Fibroblast of peridontal ligament (primary cell): ENCODE results near the gene CHST5.
"Not testable (repeated sequence)": the region's sequence is repeated elsewhere in the genome, so short reads cannot be mapped to it uniquely, and the experiment has no call there.

Experiments
- DNase-seq: peaks from one replicate; pipeline ENCODE4 v3.0.0-alpha.2; 2010; ENCODE audit errors: extremely low read depth

CHST5 gene

DNA sequence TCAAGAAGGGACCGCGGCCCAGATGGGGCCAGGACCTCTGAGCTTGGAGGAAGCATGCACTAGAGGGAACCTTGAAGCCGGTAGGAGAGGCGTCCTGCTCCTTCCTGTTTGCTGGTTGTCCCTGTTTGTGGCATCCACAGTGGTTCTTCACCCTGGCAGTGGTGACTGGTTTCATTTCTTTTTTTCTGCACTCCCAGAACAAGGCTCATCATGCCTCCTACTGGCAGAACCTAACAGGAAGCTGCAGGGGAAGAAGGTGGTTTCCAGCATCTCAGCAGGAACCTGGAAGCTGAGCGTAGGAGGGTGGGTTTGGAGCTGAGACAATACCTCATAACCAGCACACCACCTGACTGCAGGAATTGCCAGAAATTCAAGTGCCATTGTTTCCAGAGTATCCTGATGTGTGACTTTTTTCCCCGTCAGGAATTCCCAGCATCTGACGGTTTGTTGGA is 14.3 kb upstream of the CHST5 start:
- DNase-seq, result peak; percentile 47

DNA sequence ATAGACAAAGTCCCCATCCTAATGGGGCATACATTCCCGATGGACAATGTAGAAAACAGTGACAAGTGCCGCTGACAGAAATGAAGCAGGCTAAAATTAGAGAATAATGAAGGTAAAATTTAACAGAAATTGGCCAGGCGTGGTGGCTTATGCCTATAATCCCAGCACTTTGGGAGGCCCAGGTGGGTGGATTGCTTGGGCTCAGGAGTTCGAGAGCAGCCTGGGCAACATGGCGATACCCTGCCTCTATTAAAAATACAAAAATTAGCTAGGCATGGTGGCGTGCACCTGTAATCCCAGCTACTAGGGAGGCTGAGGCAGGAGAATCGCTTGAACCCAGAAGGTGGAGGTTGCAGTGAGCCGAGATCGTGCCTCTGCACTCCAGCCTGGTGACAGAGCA is 12.5 kb upstream of the CHST5 start:
- not testable (repeated sequence) for DNase-seq

DNA sequence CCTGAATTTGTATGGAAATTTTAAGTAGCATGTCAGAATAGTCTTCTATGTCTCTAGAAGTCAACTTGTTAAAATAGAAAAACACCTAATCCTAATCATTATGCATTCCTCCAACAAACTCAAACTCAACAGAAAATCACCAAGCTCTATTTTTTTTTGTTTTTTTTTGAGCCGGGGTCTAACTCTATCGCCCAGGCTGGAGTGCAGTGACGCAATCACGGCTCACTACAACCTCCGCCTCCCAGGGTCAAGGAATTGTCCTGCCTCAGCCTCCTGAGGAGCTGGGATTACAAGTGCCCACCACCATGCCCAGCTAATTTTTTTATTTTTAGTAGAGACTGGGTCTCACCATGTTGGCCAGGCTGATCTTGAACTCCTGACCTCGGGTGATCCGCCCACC is 10.4 kb upstream of the CHST5 start:
- DNase-seq, result no peak

DNA sequence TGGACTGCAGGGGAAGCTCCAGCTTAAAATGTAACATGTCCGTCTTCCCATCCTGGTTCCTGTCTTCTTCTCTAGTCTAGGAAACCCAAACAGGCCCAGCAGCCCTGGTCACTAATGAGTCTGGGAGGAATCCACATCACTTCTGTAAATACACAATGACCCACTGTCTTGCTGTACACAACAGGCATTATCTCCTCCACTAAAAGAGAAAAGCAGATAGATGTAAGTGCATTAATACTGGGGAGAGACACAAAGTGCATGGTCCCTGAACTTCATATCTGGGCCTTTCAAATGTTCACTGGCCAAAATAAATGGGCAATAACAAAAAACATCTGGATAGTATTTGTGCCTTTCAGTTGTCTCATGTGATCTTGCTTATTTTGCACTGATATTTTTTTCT is 10.0 kb upstream of the CHST5 start:
- DNase-seq, result not testable (repeated sequence)

DNA sequence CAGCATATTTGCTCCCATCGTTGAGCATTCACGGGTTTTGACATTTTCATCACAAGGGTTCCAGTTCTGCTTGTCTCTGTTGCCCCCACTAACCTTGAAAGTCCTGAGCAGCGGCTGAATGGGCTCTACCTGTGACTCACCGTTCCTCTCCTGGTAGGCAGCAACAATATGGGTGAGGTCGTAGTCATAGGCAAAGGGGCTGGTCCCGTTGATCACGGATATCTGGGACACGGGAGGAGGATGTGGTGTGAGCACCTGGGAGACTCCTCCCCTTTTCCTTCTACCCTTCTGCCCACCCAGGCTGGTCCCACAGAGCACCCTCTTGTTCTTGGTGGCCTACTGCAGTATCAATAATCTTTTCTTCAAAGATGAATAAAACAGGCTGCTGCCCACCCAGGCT is 6.6 kb upstream of the CHST5 start:
- DNase-seq, result not testable (repeated sequence)

DNA sequence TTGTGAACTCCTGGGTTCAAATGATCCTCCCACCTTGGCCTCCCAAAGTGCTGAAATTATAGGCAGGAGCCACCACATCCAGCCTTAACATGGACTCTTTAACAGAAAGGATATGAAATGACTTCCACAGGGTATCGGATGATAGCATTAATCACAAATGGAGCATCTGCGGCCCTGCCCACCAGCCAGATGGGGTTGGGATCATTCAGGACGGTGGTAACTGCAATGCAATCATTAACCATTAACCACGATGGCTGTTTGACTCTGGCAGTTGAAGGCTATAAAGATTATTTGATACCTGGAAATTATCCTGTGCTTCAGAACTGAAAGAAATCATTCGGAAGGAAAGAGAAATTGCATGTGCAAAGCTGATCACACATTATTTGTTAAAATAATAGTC is 5.3 kb upstream of the CHST5 start:
- no peak for DNase-seq

DNA sequence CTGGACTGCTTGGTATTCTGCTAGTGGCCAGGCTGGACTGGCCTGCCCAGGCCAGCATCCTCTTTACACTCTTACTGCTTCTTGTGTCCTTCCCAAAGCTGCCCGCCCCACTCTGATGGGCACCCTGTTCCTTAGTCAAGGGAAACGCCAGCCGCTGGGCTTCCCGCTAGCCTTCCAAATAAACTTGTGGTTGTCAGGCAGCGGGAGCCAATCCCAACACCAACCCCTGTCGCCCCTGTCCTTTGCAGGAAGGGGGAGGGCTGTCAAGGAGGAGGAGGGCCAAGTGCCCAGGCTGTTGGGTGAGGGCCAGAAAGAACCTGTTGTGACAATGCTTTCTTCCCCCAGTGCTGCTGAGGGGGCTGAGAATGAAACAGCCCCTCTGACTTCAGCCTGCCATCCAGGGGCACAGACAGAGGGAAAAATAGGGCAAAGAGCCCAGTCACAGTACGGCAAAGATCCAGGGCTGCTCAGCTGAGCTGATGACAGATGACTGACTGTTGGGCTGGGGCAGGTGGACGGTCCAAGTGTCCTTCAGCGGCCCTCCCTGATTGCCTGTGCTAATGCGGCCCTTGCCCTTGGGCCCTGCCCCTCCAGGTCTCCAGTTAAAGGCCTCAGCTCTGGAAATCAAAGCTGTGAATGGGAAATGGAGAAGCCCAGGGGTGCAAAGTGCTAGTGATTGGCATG is 3.1 kb upstream of the CHST5 start:
- DNase-seq, result not testable (repeated sequence)

DNA sequence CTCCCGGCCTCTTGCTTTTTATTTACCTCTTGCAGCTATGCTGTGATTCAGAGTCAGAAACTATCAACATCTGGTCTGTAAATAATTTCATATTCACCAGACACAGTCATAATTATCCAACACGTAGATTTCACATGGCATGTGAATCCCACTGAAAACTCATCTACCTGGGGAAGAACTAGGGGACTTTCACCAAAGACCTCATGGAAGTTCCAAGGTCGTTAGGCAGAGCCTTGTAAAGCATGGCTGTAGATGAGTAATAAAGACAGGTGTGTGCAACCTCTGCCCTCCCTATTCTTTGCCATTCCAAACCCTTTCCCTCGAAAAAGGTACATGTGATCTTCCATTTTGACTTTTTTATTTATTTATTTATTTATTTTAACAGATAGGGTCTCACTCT is 1.9 kb upstream of the CHST5 start:
- no peak for DNase-seq

DNA sequence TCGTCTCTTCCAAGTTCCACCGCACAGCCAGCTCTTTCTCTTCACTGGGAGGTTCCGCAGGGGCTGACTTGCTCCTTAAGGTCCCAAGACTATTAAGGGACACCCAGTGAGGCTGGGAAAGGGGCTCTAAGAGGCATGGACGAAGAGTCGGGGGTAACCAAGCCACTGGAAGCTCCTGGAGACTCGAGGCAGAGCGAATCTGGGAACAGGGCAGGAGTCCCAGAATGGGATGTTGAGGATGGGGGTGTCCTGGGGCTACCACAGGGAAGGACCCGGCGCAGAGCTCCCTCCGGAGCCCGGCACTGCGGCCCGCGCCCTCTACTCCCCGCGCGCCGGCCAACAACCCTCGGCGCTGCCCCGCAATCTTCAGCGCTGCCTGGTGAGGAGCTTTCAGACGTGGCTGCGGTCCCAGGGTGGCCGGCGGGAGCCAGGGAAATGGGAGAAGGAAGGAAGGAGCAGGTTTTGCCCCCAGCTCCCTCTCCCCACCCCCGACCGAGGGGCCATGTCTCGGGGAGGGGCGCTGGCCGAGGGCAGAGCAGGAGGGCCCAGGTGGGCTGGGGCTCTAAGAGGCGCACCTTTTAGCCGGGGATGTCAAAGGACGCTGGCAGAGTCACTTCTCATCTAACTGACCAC is 581 bp downstream of the CHST5 start:
- DNase-seq, result no peak

DNA sequence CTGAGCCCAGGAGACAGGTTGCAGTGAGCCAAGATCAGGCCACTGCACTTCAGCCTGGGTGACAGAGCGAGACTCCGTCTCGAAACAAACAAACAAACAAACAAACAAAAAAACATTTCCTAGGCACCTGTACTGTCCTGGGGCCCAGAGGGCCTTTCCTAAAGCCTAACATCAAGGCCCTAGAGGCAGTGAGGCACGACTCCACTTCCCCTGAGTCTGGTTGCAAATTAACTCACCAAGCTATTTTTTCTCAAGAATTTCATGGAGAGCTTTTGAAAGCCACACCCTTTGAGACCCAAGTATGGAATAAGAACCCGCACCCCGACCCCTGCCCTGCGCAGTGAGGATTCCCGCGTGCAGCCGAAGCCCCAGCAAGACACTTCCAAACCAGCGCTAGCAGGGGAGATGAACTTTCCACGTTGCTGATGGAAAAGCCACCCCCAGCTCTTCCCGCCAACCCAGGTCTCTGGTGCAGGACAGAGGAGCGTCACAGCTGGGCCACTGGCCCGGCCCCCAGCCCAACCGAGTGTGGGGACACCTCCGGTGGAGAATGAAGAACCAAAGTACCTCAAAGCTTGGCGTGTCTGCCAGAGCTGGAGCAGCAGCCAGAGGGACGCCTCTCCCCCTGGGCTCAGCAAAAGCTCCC is 1.2 kb downstream of the CHST5 start:
- no peak for DNase-seq

DNA sequence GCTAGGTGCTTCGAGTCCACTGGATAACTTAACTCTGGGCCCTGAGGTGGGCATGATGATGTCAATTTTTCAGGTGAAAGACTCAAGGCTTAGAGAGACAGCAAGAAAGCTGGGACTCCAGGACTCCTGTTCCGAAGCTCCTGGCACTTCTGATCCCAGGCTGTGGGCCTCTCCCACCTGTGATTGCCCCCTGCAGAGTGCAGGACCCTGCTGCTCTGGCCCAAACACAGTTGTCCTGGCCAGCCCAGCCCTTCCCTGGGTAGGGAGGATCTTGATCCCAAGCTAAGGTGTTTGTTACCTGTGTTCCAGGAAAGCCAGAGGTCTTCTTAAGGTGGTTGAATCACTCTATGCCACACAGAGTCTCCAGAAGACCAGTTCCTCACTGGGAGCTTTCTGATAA is 3.1 kb downstream of the CHST5 start:
- no peak for DNase-seq

DNA sequence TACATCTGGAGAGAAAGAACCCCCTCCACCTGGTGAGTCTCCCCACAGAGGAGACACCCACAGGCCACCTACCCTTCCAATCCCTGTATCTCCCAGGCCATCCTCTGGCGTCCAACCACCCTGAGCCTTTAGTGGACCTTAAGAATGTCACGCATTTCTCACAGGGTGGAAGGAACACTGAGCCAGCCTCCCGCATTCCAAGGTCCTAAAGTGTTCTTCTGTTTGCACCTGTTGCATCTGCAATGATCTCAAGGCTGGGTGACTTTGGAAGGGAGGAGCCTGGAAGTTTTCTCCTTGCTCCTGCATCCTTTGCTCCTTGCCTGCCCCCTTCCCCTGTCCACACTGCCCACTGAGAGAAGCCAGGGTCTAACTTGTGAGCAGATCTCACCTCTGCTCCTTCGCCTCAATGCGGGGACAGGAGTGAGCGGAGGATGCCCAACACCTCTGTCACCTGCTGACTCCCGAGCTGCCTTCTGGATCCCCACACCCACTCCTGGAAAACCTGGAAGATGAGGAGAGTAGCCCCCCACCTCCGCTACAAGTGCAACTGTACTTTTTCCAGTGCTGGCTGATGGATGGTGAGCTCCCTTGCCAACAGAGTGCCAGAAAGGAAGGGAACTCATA is 3.7 kb downstream of the CHST5 start:
- DNase-seq, result no peak

DNA sequence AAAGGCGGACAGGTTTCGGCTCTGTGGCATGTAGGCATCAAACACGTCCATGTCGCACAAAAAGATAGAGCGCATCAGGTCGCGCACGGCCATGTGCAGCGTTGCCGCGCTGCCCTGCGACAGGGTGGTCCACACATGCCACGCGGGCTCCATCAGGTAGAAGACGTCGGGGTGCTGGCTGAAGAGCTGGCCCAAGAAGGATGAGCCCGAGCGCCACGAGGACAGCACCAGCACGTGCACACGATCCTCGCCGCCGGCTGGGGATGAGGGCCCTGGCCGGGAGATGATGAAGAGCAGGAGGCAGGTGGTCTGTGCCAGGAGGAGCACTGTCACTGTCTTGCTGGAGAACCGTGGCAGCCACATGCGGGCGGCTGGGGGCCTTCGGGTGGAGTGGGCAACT is 5.9 kb downstream of the CHST5 start:
- no peak for DNase-seq

DNA sequence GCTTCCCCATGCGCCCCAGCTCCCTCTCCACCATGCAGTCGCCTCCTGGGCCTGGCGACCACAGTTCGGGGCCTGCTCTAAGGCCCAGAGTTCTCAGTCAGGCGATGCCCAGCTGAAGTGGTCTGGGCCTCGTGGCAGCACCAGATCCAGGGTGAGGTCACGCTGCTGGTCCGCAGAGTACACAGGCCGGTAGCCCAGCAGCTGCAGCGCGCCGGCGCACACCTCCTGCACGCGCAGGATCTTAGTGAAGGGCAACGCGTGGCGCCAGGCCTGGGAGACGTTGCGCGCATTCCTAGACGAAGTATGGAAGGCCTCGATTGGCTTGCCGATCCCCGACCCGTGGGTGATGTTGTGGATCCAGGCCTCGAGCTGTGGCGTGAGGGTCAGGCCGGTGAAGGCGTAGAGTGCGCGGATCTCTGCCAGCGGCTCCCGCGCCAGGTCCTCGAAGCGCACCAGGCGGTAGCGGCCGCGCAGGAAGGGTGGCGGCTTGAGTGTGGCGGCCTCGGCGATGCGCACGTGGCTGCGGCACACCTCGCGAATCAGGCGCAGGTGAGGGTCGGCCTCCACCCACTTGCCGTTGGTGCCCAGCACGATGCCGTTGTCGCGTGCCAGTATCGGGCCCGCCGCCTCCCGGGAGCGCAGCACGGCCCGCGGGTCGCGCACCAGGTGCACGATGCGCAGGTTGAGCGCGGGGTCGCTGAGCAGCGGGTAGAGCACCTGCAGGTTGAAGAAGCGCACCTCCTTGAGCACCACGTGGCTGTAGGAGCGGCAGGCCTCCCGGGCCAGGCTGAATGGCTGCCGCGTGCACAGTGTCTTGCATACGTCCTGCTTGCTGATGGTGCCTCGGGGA is 6.6 kb downstream of the CHST5 start:
- DNase-seq, result no peak

DNA sequence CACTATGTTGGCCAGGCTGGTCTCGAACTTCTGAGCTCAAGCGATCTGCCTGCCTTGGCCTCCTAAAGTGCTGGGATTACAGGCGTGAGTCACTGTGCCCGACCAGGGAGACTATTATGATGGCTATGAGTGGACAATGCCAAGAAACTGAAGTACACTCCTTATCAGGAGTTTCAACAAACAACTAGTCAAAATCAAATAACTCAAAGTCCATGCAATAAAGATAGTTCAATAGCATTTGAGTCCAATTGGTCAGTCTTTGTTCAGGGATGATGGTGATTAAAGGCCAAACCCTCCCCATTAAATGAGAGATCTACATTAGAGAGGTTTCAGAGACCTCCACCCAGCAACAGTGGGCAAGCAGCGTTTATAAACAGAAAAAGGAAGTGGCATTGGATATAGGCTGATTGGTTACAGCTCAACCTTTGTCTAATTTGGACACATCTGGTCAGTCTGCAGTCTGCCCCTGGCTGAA is 8.0 kb downstream of the CHST5 start:
- DNase-seq, result no peak

DNA sequence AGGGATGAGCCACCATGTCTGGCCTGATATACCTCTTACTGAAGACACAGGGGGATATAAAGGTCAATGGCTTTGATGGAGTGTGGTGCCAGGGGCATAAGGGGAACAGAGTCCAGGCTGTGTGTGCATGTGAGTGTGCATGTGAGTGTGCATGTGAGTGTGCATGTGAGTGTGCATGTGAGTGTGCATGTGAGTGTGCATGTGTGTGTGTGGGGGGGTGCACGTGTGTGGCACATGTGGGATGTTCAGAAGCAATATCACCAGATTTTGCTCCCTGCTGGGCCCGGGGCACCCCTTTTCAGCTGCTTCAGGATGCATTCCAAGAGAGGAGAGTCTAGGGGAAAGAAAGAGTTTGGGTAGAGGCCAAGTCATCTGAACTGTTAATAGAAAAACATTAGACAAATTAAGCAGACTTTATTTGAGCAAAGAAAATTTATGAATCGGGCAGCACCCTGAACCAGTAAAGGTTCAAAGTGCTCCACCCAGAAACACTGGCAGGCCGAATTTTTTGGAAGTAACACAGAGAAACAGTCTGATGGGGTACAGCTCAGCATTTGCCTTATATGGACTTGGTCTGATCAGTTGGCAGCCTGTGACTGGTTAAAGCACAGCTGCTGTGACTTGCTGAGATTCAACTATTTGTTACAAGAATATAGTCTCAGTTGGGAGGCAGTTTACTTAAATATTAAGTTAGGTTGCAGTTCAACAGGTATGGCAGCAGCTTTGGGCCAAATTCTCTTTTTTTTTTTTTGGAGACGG is 9.7 kb downstream of the CHST5 start:
- DNase-seq, result no peak

DNA sequence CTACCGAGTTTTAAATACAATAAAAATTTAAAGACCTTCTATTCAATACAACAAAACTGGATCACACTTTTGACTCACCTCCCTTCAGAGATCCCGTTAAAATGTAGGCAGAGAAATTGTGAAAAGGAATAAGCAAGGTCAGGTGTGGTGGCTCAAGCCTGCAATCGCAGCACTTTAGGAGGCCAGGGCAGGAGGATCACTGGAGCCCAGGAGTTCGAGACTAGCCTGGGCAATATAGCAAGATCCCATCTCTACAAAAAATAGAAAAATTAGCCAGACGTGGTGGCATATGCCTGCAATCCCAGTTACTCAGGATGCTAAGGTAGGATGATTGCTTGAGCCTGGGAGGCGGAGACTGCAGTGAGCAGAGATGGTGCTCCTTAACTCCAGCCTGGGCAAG is 16.7 kb downstream of the CHST5 start:
- DNase-seq, result no peak

DNA sequence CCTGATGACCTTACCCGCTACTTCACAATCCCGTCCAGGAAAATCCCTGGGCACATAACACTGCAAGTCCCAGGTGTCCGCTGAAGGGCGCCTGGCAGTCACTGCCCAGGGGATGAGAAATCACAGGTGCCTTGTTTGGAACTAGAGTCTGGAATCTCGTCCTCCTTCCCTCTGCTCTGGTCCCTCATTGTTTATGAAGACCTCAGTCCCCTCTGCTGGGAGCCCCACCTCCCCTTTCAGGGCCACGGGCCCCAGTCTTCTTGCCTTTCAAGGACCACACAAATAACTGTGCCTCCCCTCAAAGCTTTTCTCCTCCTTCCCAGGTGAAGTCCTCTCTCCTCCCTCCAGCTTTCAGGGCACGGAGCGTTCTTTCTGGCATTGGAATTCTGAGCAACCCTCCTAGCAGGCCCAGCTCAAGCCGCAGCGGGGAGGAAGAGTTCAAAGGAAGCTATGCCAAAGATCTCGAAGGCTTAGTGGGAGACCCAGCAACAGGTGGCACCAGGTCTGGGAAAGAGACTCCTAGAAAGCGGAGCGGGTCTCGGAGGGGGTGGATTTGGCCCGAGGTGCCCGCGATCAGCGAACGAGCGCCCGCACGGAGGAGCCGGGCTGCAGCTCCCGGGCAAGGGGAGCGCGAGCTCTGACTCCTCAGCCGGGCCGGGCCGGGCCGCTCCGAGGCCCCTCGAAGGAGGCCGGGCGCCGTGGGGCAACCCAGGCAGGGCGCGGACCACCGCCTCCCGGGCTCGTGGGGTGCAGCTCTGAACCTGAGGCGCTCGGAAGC is 19.5 kb downstream of the CHST5 start:
- not testable (repeated sequence) for DNase-seq

DNA sequence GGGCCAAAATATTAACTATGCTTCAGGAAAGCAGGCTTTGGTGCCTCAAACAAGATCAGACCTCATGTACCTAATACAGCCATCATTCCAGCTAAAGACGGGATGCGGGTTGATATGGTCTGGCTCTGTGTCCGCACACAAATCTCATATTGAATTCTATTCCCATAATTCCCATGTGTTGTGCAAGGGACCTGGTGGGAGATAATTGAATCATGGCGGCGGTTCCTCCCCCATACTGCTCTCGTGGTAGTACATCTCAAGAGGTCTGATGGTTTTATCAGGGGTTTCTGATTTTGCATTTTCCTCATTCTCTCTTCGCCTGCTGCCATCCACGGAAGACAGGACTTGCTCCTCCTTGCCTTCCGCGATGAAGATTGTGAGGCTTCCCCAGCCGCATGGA is 21.6 kb downstream of the CHST5 start:
- DNase-seq, result no peak

DNA sequence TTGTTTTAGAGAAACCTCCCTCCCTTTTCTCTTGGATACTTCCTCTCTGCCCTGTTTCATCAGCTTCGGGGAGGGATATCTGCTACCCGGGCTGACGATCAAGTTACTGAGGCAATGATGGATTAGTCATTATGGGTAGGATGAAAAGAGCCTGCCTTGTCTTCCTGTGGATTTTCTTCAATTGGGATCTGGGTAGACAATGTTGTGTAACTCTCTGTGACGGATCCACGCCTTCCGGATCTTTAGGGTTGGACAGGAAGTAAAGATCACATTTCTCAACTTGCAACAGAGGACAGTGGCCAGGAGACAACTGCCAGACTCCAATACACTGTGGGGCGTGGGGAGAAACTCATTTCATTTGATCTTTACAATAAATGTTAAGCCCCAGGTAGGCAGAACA is 29.3 kb downstream of the CHST5 start:
- peak; percentile 96 for DNase-seq
